HFFc6 (cell line): ENCODE results near the gene CLEC16A. TPM values are rescaled to one million over a fixed set of nuclear protein-coding genes. Genes with fewer than 3 reads are reported as not detected.

Source experiments
- DNase-seq: peaks from one replicate; pipeline ENCODE4 v3.0.0-alpha.2; 2018
- H3K27ac Mint-ChIP-seq: 2 replicates; pipeline ENCODE4 v1.8.0; 2020; ENCODE audit warnings: mild to moderate bottlenecking, mixed read lengths
- H3K27me3 Mint-ChIP-seq: 2 replicates; pipeline ENCODE4 v1.8.0; 2021; ENCODE audit warnings: mild to moderate bottlenecking, moderate library complexity, mixed read lengths; ENCODE audit not compliant: insufficient read depth
- H3K36me3 Mint-ChIP-seq: 2 replicates; pipeline ENCODE4 v1.8.0; 2021; ENCODE audit warnings: low read depth, mixed read lengths
- H3K4me1 Mint-ChIP-seq: 2 replicates; pipeline ENCODE4 v1.8.0; 2020; ENCODE audit warnings: low read depth, mixed read lengths
- H3K4me3 Mint-ChIP-seq: 2 replicates; pipeline ENCODE4 v1.8.0; 2020; ENCODE audit warnings: mild to moderate bottlenecking, moderate library complexity, mixed read lengths
- H3K9me3 Mint-ChIP-seq: 2 replicates; pipeline ENCODE4 v1.8.0; 2020; ENCODE audit warnings: mild to moderate bottlenecking, mixed read lengths
- total RNA-seq, 6 experiments: library from RNA; stranded (reverse); fragmentation: NEBNext Ultra II Directional; extraction: Animal tissue kit (Norgen Biotek cat#: 25700); gene quantifications; 2 replicates in 1 of 6; 3 replicates in 5 of 6; pipeline ENCODE4 v1.2.3, GENCODE V29; 2021
- TF ChIP-seq, protein P1 (sequence below): fragments of 200-600 bp; sonication (generic); IDR thresholded peaks from 2 replicates; pipeline ENCODE4 v1.5.0; 2021; ENCODE audit warnings: antibody characterized with exemption, mild to moderate bottlenecking

CLEC16A gene
- total RNA-seq, 6 experiments from 2014 or later = 19.4 to 23.2 (median 21.2) TPM

GRCh38 chr16:11170696-11171447 lies 226.5 kb downstream of the CLEC16A start:
- no peak overlapping the region for H3K27ac Mint-ChIP-seq
- peaks cover 2% of the 10 kb centered on the region; the same call in 1 of the 2 replicates for H3K27me3 Mint-ChIP-seq

GRCh38 chr16:11171448-11171709 lies 227.0 kb downstream of the CLEC16A start:
- Mint-ChIP-seq H3K4me1 (no peaks in the 10 kb centered on the region), H3K36me3 (peaks cover 17% of the 10 kb centered on the region), H3K27me3 (peaks cover 2% of the 10 kb centered on the region; the same call in 1 of the 2 replicates), H3K4me3 (no peak overlapping the region), H3K9me3 (no peaks in the 10 kb centered on the region), H3K27ac (no peak overlapping the region)
- DNase-seq = no peak
- TF ChIP-seq, protein P1, sequence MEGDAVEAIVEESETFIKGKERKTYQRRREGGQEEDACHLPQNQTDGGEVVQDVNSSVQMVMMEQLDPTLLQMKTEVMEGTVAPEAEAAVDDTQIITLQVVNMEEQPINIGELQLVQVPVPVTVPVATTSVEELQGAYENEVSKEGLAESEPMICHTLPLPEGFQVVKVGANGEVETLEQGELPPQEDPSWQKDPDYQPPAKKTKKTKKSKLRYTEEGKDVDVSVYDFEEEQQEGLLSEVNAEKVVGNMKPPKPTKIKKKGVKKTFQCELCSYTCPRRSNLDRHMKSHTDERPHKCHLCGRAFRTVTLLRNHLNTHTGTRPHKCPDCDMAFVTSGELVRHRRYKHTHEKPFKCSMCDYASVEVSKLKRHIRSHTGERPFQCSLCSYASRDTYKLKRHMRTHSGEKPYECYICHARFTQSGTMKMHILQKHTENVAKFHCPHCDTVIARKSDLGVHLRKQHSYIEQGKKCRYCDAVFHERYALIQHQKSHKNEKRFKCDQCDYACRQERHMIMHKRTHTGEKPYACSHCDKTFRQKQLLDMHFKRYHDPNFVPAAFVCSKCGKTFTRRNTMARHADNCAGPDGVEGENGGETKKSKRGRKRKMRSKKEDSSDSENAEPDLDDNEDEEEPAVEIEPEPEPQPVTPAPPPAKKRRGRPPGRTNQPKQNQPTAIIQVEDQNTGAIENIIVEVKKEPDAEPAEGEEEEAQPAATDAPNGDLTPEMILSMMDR = no peak

More at GRCh38 chr16:11170696-11171447, 226.5 kb downstream of the CLEC16A start:
- TF ChIP-seq, protein P1 = no peak
- Mint-ChIP-seq H3K4me3 (no peak overlapping the region), H3K9me3 (no peaks in the 10 kb centered on the region), H3K36me3 (peaks cover 17% of the 10 kb centered on the region), H3K4me1 (no peaks in the 10 kb centered on the region)
- DNase-seq = no peak

DNA sequence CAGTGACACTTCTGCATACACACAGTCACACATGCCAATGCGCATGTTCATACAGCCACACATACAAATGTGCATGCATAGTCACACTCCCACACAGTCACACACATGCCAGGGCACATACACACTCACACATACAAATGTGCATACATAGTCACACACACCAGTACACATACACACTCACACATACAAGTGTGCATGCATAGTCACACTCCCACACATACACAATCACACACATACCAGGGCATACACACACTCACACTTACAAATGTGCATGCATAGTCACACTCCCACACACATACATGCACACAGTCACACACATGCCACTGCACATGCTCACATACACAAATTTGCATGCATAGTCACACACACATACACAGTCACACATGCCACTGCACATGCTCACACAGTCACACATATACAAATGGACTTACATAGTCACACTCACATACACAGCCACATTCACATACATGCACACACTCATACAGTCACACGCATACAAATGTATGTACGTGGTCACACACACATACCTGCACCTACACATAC lies 227.5 kb downstream of the CLEC16A start:
- no peak for DNase-seq
- no peaks in the 10 kb centered on the region for H3K4me1 Mint-ChIP-seq
- peaks cover 17% of the 10 kb centered on the region for H3K36me3 Mint-ChIP-seq
- H3K9me3 Mint-ChIP-seq = no peaks in the 10 kb centered on the region
- H3K4me3 Mint-ChIP-seq = no peak overlapping the region
- H3K27ac Mint-ChIP-seq = no peak overlapping the region
- TF ChIP-seq, protein P1 = no peak
- H3K27me3 Mint-ChIP-seq = peaks cover 2% of the 10 kb centered on the region; the same call in 1 of the 2 replicates

GRCh38 chr16:11173426-11173825 lies 229.1 kb downstream of the CLEC16A start:
- no peaks in the 10 kb centered on the region for H3K27me3 Mint-ChIP-seq
- H3K27ac Mint-ChIP-seq = no peak overlapping the region

GRCh38 chr16:11174141-11174540 lies 229.8 kb downstream of the CLEC16A start:
- no peaks in the 10 kb centered on the region for H3K9me3 Mint-ChIP-seq

More at GRCh38 chr16:11173426-11173825, 229.1 kb downstream of the CLEC16A start:
- peaks cover 17% of the 10 kb centered on the region for H3K36me3 Mint-ChIP-seq
- TF ChIP-seq, protein P1 = no peak
- H3K4me3 Mint-ChIP-seq = no peak overlapping the region
- H3K4me1 Mint-ChIP-seq = no peaks in the 10 kb centered on the region
- no peak for DNase-seq
- H3K9me3 Mint-ChIP-seq = no peaks in the 10 kb centered on the region

More at GRCh38 chr16:11174141-11174540, 229.8 kb downstream of the CLEC16A start:
- H3K4me3 Mint-ChIP-seq = no peak overlapping the region
- TF ChIP-seq, protein P1 = no peak
- no peaks in the 10 kb centered on the region for H3K4me1 Mint-ChIP-seq
- no peak for DNase-seq
- no peak overlapping the region for H3K27ac Mint-ChIP-seq
- peaks cover 17% of the 10 kb centered on the region for H3K36me3 Mint-ChIP-seq
- H3K27me3 Mint-ChIP-seq = no peaks in the 10 kb centered on the region
